ENCODE results near the gene AHI1. TPM values are rescaled to one million over a fixed set of nuclear protein-coding genes. Genes with fewer than 3 reads are reported as not detected.
"Not testable (repeated sequence)": the region's sequence is repeated elsewhere in the genome, so short reads cannot be mapped to it uniquely, and the experiment has no call there.

Gene AHI1
- total RNA-seq, 1 donor from 2014 or later = 160 TPM

DNA sequence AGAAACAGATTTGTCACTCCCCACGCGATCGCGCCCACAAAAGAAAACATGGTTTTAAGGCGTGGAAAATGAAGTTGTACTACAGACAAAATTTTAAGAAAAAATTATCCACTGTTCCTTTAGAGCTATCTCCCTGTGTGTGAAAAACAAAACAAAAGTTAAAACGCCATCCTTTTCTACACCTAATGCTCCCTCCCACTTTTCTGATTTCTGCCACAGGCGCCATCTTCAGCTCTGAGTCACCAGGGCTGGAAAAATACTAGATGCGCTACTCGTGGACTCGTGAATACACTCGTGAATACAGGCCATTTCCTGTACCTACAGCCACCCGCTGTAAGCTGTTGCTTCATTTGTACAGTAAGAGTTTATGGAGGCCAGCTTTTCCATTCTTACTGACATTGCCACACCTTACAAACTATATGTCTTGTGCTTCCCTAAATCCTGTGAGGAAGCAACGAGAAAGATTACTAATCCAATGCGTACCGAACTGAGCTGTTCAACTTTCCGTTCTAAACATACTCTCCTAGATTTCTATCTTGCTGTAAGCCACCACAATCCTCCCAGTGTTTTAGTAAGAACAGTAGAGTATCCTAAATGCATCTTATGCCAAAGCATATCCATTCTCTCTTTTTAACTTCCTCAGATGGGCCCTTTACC, 773 bp upstream of the AHI1 start:
- H3K4me1 Mint-ChIP-seq = peaks cover 15% of the 10 kb centered on the region

DNA sequence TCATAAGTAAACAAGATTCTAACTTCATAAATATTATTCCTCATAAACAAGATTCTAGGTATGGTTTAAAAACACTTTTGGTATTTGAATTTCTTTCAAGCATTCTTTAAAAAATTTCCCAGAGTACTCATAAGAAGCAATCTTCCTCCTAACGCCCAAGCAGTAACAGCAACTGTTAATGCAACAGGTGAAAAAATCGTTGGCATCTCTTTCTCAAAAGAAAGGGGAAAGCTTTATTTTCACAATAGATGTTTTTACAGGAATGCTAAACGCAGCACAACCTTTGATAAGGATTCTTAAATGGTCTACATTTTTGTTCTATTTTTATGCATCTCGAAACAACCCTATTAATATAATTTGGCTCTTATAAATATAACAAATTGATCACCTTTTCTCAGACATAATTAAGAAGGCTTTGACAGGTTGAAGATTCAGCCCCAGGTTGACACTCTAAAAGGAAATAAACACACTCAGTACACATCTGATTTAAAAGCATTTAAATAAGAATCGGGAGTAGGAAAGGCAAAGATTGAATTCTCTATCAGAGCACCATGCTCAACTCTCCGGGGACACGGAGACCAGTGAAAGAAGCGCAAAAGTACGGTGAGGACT, 634 bp downstream of the AHI1 start:
- Mint-ChIP-seq H3K4me1 (peaks cover 18% of the 10 kb centered on the region), H3K27ac (no peak overlapping the region), H3K27me3 (no peaks in the 10 kb centered on the region), H3K9me3 (no peaks in the 10 kb centered on the region), H3K36me3 (ENCODE audit: low read depth) (peaks cover 43% of the 10 kb centered on the region), H3K4me3 (no peak overlapping the region)
- intact Hi-C loops (cut with micrococcal nuclease) = loop anchor here (2.0 to 5.0 kb wide), 4 partner anchors 44 to 730 kb away; partner anchors contain the start of gene PDE7B
- DNase-seq = no peak

More for the DNA sequence above, 773 bp upstream of the AHI1 start:
- H3K27me3 Mint-ChIP-seq = no peaks in the 10 kb centered on the region
- peaks cover 32% of the 10 kb centered on the region for H3K36me3 Mint-ChIP-seq (ENCODE audit: low read depth)
- intact Hi-C loops (cut with micrococcal nuclease) = loop anchor here (1.0 to 5.0 kb wide), 6 partner anchors 39 to 791 kb away; partner anchors contain the start of genes BCLAF1, MTFR2 and PDE7B
- H3K27ac Mint-ChIP-seq = no peak overlapping the region
- no peaks in the 10 kb centered on the region for H3K9me3 Mint-ChIP-seq
- H3K4me3 Mint-ChIP-seq = no peak overlapping the region
- peak; percentile 90 for DNase-seq

DNA sequence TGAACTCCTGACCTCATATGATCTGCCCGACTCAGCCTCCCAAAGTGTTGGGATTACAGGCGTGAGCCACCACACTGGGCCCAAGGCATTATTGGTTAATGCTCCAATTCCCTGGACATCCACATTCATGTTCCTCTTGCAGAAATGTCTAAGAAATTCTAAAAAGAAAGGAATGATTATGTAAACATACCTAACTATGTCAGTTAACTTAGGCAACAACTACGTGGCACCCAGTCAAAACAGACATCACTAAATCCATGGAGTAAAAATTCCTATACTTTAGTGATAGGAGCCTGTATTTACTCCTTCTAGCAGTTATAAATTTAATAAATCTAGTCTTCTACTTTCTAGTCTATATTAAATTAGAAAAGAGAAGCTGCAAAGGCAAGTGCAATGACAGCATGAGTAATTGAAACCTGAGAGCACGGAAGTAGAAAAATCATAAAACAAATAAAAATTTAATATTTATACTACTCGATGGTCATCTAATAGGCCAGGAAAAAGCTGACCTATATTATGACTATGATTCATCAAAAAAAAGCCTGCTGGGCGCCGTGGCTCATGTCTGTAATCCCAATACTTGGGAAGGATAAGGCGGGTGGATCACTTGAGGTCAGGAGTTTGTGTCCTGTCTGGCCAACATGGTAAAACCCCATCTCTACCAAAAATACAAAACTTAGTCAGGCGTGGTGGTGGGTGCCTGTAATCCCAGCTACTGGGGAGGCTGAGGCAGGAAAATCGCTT, 4.2 kb downstream of the AHI1 start:
- intact Hi-C loops (cut with micrococcal nuclease) = no loop called here
- Mint-ChIP-seq H3K4me1 (peaks cover 21% of the 10 kb centered on the region), H3K27ac (no peak overlapping the region), H3K9me3 (no peaks in the 10 kb centered on the region), H3K36me3 (ENCODE audit: low read depth) (peaks cover 76% of the 10 kb centered on the region), H3K27me3 (no peaks in the 10 kb centered on the region), H3K4me3 (no peak overlapping the region)
- no peak for DNase-seq

DNA sequence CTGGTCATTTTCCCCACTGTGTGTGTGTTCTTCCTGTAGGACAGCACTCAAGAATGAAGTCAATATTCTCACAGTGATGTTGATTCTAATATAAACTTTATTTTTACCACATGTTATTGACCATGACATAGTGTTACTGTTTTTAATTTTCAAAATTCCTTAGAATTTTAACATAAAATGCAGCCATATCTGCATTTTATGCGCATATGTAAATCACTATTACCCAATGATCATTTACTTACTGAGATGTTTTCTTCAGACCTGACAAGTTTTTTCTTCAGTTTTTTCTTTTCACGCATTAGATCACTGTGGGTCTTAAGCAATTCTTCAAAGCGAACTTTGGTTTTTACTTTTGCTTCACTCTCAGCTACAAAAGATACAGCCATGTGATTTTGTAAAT, 7.2 kb downstream of the AHI1 start:
- Mint-ChIP-seq H3K9me3 (no peaks in the 10 kb centered on the region), H3K4me1 (peaks cover 20% of the 10 kb centered on the region), H3K36me3 (ENCODE audit: low read depth) (peaks cover 83% of the 10 kb centered on the region), H3K4me3 (no peak overlapping the region), H3K27ac (no peak overlapping the region), H3K27me3 (no peaks in the 10 kb centered on the region)
- intact Hi-C loops (cut with micrococcal nuclease) = no loop called here
- DNase-seq = no peak

DNA sequence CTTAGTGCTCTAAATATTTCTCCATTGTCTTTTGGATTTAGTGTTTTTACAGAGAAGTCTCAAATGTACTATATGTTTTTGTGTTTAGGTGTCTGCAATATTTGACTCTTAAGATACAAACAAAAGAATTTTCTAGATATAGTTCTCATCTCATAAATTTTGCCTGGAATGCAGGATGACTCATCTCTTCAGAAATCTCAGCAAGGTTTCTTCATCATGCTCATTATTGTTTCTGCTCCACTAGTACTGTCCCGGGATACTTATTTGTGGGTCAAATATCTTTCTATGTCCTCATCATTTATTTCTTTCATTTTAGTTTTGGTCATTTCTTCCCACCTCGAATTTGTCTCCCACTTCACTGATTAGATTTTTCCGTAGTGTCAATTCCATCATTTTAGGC, 9.5 kb downstream of the AHI1 start:
- Mint-ChIP-seq H3K27me3 (no peaks in the 10 kb centered on the region), H3K9me3 (peaks cover 5% of the 10 kb centered on the region), H3K27ac (no peak overlapping the region), H3K4me3 (no peak overlapping the region), H3K4me1 (peaks cover 6% of the 10 kb centered on the region), H3K36me3 (ENCODE audit: low read depth) (peaks cover 80% of the 10 kb centered on the region)
- intact Hi-C loops (cut with micrococcal nuclease) = no loop called here
- no peak for DNase-seq

DNA sequence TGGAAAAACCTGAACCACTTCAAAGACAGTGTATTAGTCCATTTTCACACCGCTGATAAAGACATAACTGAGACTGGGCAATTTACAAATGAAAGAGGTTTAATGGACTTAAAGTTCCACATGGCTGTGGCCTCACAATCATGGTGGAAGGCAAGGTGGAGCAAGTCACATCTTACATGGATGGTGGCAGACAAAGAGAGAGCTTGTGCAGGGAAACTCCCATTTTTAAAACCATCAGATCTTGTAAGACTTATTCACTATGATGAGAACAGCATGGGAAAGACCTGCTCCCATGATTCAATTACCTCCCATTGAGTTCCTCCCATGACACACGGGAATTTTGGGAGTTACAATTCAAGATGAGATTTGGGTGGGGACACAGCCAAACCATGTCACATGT, 13.6 kb downstream of the AHI1 start:
- Mint-ChIP-seq H3K9me3 (peaks cover 16% of the 10 kb centered on the region), H3K36me3 (ENCODE audit: low read depth) (peaks cover 75% of the 10 kb centered on the region)
- DNase-seq; H3K4me1 Mint-ChIP-seq; H3K4me3 Mint-ChIP-seq; H3K27me3 Mint-ChIP-seq; intact Hi-C loops (cut with micrococcal nuclease); H3K27ac Mint-ChIP-seq: not testable (repeated sequence)

DNA sequence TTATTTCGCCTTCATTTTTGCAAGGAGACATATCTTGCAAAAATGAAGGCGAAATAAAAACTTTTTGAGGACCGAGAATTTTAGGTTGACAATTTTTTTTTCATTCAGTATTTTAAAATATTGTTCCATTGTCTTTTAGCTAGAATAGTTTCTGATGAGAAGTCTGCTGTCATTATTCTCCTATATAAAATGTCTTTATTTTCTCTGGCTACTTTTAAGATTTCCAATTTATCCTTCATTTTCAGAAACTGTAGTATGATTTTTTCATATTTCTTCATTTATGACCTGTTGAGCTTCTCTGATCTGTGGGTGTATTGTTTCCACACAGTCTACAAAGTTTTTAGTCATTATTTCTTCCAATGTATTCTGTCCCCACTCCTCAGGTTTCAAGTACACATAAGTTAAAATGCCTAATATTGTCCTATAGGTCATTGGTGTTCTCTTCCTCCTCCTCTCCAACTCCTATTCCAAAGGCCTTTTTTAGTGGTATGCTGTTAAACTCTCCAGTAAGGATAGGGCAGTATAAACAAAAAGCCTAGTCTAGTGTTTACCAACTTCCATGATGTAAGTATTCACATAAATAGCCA, 15.7 kb downstream of the AHI1 start:
- no peak overlapping the region for H3K27ac Mint-ChIP-seq
- peaks cover 20% of the 10 kb centered on the region for H3K9me3 Mint-ChIP-seq
- H3K36me3 Mint-ChIP-seq (ENCODE audit: low read depth) = peaks cover 80% of the 10 kb centered on the region
- no peaks in the 10 kb centered on the region for H3K27me3 Mint-ChIP-seq
- intact Hi-C loops (cut with micrococcal nuclease) = no loop called here
- H3K4me3 Mint-ChIP-seq = no peak overlapping the region
- peaks cover 4% of the 10 kb centered on the region for H3K4me1 Mint-ChIP-seq
- DNase-seq = no peak

DNA sequence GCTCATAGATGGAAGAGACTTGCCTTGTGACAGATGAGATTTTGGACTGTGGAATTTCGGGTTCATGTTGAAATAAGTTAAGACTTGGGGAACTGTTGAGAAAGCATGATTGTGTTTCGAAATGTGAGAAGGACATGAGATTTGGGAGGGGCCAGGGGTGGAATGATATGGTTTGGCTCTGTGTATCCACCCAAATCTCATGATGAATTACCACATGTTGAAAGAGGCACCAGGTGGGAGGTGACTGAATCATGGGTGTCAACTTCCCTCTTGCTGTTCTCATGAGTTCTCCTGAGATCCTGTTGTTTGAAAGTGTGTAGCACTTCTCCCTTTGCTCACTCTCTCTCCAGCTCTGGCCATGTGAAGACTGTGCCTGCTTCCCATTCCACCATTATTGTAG, 17.9 kb downstream of the AHI1 start:
- intact Hi-C loops (cut with micrococcal nuclease) = no loop called here
- no peak for DNase-seq
- peaks cover 73% of the 10 kb centered on the region for H3K36me3 Mint-ChIP-seq (ENCODE audit: low read depth)
- no peak overlapping the region for H3K4me3 Mint-ChIP-seq
- H3K27me3 Mint-ChIP-seq = no peaks in the 10 kb centered on the region
- H3K27ac Mint-ChIP-seq = no peak overlapping the region
- peaks cover 4% of the 10 kb centered on the region for H3K4me1 Mint-ChIP-seq
- peaks cover 20% of the 10 kb centered on the region for H3K9me3 Mint-ChIP-seq

DNA sequence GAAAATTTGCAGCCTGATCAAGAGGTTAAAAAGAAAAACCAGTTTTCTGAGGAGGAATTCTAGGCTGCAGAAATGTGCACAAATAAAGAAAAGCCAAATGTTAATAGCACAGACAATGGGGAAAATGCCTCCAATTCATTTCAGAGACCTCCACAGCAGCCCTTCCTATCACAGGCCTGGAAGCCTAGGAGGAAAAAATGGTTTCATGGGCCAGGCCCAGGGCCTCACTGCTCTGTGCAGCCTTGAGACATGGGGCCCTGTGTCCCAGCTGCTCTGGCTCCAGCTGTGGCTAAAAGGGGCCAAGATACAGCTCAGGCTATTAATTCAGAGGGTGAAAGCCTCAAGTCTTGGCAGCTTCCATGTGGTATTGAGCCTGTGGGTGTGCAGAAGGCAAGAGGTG, 18.9 kb downstream of the AHI1 start:
- H3K4me3 Mint-ChIP-seq = no peak overlapping the region
- intact Hi-C loops (cut with micrococcal nuclease) = no loop called here
- H3K27me3 Mint-ChIP-seq = no peaks in the 10 kb centered on the region
- peaks cover 70% of the 10 kb centered on the region for H3K36me3 Mint-ChIP-seq (ENCODE audit: low read depth)
- H3K4me1 Mint-ChIP-seq = peaks cover 4% of the 10 kb centered on the region
- DNase-seq = no peak
- H3K27ac Mint-ChIP-seq = no peak overlapping the region
- peaks cover 17% of the 10 kb centered on the region for H3K9me3 Mint-ChIP-seq

DNA sequence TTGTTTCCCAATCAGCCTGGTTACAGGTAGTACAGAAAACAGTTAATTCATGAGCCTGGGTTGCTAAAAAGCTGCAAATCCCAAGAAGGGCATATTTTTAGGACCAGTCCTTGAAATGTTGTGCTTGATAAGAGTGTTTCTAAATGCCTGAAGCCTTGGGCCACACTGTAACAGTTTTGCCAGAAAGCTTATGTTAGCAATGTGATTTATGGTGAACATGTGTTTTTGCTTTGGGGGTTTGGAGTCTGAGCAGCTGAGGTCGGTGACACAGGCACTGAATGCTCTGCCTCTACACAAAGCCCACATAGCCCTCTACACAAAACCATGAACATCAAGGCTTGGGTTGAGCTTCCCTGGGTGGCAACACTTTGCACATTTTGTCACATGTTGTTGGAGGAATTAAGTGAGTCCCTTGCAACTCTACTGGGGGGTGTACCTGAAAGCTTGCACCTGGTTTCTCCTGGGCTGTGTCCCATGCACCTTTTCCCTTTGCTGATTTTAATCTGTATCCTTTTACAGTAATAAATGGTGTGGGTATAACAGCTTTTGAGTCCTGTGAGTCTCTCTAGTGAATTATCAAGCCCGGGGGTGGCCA, 22.2 kb downstream of the AHI1 start:
- H3K4me1 Mint-ChIP-seq = peaks cover 7% of the 10 kb centered on the region
- H3K36me3 Mint-ChIP-seq (ENCODE audit: low read depth) = peaks cover 63% of the 10 kb centered on the region
- DNase-seq = no peak
- H3K27ac Mint-ChIP-seq = no peak overlapping the region
- intact Hi-C loops (cut with micrococcal nuclease) = no loop called here
- H3K27me3 Mint-ChIP-seq = no peaks in the 10 kb centered on the region
- no peak overlapping the region for H3K4me3 Mint-ChIP-seq
- H3K9me3 Mint-ChIP-seq = peaks cover 15% of the 10 kb centered on the region

DNA sequence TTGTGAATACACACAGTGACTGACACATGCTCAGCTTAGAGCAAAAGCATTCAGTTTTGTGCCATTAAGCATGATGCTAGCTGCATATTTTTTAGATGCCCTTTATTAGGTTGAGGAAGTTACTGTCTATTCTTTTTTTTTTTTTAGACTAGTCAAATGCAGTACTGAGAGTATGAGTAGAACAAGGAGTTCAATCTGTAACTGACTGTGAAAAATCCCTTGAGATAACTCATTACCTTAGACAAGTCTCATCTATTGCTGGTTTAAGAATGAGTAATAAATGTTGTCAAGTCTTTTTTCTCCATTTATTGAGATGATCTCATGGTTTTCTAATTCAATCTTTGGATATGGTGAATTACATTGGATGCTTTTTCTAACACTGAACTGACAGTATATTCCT, 23.2 kb downstream of the AHI1 start:
- H3K36me3 Mint-ChIP-seq (ENCODE audit: low read depth) = peaks cover 62% of the 10 kb centered on the region
- intact Hi-C loops (cut with micrococcal nuclease) = no loop called here
- H3K27ac Mint-ChIP-seq = no peak overlapping the region

DNA sequence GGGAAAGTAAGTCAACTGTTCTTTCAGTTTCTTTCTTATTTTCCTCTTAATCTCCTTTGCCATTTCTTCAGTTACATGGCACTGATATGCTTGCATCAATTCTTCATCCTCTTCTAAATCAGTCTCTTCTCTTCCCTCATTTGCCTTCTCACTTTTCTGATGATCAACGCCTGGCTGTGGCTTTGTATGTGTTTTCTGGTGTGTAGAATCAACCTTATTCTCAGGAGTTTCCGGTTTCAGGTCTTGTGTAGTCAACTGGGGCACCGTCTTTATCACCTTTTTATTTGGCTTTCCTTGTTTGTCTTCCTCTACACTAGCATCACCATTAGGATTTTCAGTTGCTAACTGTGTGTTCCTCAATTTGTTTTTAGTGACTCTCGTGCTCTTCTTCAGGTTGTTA, 31.6 kb downstream of the AHI1 start:
- Mint-ChIP-seq H3K4me1 (peaks cover 14% of the 10 kb centered on the region), H3K27me3 (no peaks in the 10 kb centered on the region), H3K27ac (no peak overlapping the region), H3K36me3 (ENCODE audit: low read depth) (peaks cover 77% of the 10 kb centered on the region), H3K9me3 (no peaks in the 10 kb centered on the region), H3K4me3 (no peak overlapping the region)
- no peak for DNase-seq
- intact Hi-C loops (cut with micrococcal nuclease) = no loop called here

More for the DNA sequence above, 23.2 kb downstream of the AHI1 start:
- no peak overlapping the region for H3K4me3 Mint-ChIP-seq
- H3K27me3 Mint-ChIP-seq = no peaks in the 10 kb centered on the region
- H3K4me1 Mint-ChIP-seq = peaks cover 6% of the 10 kb centered on the region
- DNase-seq = no peak
- peaks cover 8% of the 10 kb centered on the region for H3K9me3 Mint-ChIP-seq

DNA sequence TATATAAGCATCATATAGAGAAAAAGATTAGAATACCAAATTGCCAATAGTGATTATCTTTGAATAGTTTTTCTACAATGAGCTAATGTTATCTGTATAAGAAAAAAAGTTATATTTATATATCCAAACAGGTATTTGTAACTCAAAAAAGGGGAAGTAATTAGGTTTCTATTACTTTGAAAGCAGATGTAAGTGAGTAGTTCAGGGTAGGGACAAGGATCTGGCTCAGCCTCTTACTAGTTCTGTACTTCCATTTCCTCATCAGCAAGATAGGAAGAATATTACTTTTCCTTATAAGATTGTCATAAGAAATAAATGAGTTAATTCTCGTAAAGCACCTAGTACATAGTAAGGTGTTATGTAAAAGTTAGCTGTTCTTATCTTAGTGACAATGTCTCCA, 32.2 kb downstream of the AHI1 start:
- intact Hi-C loops (cut with micrococcal nuclease) = no loop called here
- peaks cover 12% of the 10 kb centered on the region for H3K4me1 Mint-ChIP-seq
- H3K27me3 Mint-ChIP-seq = no peaks in the 10 kb centered on the region
- DNase-seq = no peak
- H3K4me3 Mint-ChIP-seq = no peak overlapping the region
- no peaks in the 10 kb centered on the region for H3K9me3 Mint-ChIP-seq
- no peak overlapping the region for H3K27ac Mint-ChIP-seq
- H3K36me3 Mint-ChIP-seq (ENCODE audit: low read depth) = peaks cover 75% of the 10 kb centered on the region

DNA sequence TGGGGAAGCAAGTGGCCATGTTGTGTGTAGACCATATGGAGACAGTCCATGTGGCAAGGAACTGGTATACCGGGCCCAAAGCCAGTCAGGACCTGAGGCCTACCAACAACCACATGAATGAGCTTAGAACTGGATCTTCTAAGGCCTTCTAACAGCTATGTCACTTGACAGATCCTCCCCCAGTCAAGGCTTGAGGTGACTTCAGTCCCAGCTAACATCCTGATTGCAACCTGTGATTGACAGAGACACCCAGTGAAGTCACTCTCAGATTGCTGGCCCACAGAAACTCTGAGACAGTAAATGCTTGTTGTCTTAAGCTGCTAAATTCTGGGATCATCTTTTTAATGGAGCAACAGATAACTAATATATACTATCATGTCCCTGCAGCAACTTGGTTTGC, 32.9 kb downstream of the AHI1 start:
- H3K9me3 Mint-ChIP-seq = no peaks in the 10 kb centered on the region
- H3K4me1 Mint-ChIP-seq = peaks cover 10% of the 10 kb centered on the region
- H3K27me3 Mint-ChIP-seq = no peaks in the 10 kb centered on the region
- DNase-seq = no peak
- H3K4me3 Mint-ChIP-seq = no peak overlapping the region
- no peak overlapping the region for H3K27ac Mint-ChIP-seq
- intact Hi-C loops (cut with micrococcal nuclease) = no loop called here
- peaks cover 74% of the 10 kb centered on the region for H3K36me3 Mint-ChIP-seq (ENCODE audit: low read depth)

Measured in activated CD4-positive, alpha-beta T cell treated with anti-CD3 and anti-CD28 coated beads, Interleukin-2, amount 10 ng/mL, durations not matched to agents 24 days and 14 days (primary cell).